Umbilical cord (tissue), 2 donors: ENCODE data around the gene DOCK2. TPM values are rescaled to one million over a fixed set of nuclear protein-coding genes. Genes with fewer than 3 reads are reported as not detected.

Experiments
- DNase-seq: peaks from one replicate; pipeline ENCODE4 v3.0.0-alpha.2; 2015; ENCODE audit warnings: low spot score
- total RNA-seq: library from RNA; depleted of rRNA; stranded (reverse); fragments of >200 nt; gene quantifications from one replicate; pipeline ENCODE4 v1.2.3, GENCODE V29; 2014; ENCODE audit warnings: low replicate concordance; ENCODE audit not compliant: insufficient read depth

DOCK2 gene
- total RNA-seq, 1 donor from 2014 or later = 72.5 TPM

DNA sequence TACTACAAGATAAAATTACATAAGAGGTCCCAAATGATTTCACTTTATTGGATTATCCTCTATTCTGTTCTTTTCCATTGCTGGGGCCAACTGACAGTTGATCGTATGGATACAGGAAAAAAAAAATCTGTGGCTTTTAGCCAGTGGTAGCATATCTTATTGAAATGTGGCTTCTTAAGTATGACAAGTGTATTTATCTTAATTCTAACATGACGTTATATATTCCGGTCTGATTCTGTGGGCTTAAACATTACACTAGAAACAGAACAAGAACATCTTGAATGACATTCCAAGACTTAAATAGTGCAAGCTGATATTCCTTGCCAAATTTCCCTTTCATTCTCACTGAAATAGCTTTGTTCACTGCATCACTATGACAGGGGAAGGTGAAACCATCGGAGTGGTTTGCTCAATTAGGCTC, 225.3 kb downstream of the DOCK2 start:
- peak; percentile 39 for DNase-seq

DNA sequence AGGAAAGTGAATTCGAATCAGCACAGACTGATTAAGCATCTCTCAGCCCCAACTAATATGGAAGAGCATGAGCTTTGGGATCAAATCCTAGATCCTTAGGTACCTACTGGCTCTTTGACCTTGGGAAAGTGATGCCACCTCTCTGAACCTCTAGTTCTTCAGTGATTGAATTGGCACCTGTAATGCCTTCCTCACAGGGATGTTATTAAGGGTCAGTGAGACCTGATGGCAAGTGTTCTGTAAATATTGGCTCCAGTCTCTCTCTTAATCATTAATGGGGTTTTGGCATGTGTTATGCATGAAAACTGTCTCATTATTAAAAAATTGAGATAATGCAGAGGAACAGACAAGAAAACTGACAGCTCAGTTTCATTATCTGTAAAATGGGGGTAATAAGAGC, 227.4 kb downstream of the DOCK2 start:
- no peak for DNase-seq

GRCh38 chr5:169867347-169867746, 230.3 kb downstream of the DOCK2 start:
- no peak for DNase-seq

DNA sequence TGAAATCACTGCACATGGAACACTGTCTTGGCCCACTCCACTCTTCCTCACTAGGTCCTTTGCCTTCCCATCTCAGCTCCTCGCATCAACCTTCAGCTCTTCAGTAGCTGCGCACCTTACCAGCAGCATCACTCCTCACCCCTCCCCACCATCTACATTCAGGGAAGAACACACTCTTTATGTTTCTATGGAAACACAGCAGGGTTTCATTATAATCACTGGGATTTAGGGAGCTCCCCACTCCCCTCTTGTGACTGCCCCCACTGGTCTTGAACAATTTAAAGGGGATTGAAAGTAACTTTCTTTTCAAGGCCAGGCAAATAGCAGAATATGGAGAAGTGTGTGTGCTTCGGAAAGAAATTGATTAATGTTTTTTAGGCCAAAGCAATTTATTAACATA, 232.0 kb downstream of the DOCK2 start:
- DNase-seq = no peak

- no peak for DNase-seq
Measured at GRCh38 chr5:169870211-169870610, 233.1 kb downstream of the DOCK2 start.

GRCh38 chr5:169871826-169872490, 234.9 kb downstream of the DOCK2 start:
- DNase-seq = no peak

DNA sequence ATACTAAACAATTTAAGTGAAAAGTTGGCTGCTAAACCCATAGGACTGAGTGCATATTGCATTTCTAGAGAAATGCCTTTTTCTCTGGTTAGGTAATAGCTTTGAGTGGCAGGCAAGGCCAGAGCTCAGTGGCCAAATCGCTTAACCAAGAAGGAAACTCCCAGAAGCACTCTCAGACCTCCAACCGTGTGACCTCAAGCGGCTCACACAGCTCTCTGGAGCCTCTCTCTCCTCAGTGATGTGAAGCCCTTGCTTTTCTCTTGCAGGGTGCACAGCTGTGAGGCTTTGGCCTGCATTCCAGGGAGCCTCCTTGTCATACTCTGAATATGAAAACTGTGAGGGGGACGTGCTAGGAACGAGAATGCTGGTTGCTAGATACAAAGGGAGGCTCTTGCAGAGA, 236.6 kb downstream of the DOCK2 start:
- DNase-seq = peak; percentile 62

DNA sequence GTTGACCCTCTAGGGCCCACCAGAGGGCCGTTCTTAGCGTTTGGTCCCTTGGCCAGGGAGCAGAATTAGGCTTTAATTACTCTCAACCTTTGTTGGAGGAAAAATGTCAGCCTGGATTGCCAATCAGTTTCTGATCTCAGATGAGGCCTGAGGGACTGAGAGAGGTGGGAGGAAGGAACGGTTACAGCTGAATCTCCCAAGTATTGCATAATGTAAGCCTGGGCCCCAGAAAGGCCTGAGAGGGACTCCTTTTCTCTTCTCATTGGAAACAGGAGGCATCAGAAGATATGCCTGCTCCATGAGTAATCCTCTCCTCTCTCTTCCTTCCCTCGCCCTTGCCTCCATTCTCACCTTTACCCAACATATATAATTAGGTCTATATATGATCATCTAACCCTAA, 237.5 kb downstream of the DOCK2 start:
- no peak for DNase-seq

DNA sequence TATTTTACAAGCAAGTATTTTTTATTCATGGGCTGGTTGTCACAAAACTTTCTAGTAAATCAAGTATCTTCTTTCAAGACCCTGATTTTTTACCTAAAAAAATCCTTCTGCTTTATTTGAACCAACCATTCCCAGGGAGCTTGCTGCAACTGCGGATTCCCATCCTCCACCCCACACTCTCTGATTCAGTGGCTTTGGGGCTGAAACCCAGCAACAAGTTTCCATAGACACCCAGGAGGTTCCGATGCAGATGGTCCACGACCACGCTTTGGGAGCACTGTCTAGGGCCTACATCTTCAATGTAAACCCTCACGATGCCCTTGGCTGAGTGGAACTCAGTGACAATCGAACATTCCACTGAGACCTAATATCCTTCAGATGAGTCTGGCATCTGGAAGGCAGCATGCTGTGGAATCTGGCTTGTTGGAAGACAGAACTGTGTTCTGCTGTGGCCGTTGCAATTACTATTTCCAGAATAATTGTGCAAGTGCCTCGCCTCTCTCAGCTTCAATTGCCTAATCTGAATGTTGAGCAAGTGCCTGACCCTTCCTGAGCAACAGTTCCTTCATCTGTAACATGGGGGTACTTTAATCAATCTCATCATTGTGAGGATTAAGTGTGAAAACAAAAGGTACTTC, 238.1 kb downstream of the DOCK2 start:
- DNase-seq = no peak

GRCh38 chr5:169875731-169876130, 238.7 kb downstream of the DOCK2 start:
- DNase-seq = no peak

- no peak for DNase-seq
Measured at GRCh38 chr5:169876386-169876785, 239.3 kb downstream of the DOCK2 start.

GRCh38 chr5:169880012-169880663, 243.1 kb downstream of the DOCK2 start:
- no peak for DNase-seq

DNA sequence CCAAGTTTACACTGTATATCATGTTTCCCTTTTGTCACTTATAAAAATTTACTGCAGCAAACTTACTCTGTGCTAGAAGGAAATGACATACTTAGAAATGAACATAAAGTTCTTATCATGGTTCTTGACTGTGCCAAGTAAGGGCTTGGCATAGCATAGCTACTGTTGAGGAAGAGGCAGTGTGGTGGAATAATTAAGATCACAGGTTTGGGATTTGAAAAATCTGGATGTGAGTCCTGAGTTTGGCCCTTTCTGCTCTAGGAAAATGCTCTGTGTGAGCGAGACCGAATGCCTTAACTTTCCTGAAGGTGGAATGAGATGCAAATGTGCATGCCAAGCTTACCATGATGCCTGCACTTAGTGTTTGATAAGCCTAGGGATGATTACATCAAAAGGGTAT, 243.7 kb downstream of the DOCK2 start:
- no peak for DNase-seq

GRCh38 chr5:169881702-169882303, 244.7 kb downstream of the DOCK2 start:
- no peak for DNase-seq

DNA sequence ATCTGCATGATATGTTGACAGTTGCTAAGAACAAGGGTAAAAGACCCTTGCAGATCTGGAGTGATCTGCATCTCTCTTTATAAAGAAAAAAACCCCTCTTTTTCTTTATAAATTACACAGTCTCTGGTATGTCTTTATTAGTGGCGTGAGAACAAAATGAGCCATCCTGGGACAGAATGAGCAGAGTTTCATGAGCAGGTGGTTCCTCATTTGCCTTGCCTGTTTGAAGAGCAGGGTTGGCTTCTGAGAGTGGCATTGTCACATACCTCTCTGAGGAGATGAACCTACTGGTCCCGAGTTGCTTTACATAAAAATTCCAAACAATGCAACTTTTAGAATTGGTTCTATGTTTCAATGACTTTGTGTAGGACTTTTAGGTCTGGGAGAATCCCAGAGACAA, 249.0 kb downstream of the DOCK2 start:
- DNase-seq = no peak

GRCh38 chr5:169886677-169887076, 249.6 kb downstream of the DOCK2 start:
- DNase-seq = no peak

DNA sequence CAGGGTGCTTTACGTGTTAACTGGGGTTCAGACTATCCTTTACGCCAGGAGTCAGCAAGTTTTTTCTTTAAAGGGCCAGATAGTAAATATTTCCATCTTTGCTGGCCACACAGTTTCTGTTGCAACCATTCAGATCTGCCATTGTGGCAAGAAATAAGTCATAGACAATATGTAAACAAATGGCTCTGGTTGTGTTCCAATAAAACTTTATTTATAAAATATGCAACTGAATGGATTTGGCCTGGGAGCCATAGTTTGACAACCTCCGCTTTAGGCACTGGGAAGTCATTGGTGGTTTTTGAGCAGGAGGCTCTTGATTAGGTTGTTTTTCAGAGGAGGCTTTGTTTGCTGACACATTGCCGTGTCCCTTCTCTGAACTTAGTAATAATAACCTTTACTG, 252.5 kb downstream of the DOCK2 start:
- no peak for DNase-seq

DNA sequence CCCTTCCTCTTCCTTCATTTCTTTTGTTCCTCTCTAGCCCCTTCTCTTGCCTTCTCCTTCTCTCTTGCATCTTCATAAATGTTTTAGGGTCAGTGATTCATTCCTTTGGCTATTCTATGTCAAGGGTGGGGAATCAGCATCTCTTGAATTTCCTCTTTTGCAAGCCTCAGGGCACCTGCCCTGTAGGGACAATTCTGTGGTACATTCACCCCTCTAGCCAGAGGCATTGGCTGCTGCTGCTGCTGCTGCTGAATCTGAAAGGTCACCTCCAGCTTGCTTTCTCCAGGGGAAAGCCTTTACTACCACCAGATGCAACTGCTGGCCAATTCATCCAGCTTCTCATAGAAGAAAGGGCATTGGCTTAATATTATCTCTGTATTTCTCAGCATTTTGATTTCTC, 255.9 kb downstream of the DOCK2 start:
- DNase-seq = no peak

DNA sequence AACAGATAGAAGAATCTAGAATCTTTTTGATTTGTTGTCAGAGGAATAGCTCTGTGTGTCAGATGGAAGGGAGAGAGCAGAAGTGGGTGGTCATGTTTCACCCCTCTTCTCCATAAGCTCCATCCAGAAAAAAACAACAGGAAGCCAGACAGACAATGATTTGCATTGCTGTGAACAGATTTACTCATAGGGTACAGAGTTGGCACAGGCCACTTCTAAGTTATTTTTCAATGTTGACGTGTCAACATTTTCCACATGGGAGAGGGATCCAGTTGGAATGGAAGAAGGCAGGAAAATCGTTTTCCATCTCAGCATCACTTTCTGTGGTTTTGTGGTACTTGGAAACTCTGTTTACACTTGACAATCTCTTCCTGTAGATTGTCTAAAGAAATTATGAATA, 256.5 kb downstream of the DOCK2 start:
- DNase-seq = no peak

DNA sequence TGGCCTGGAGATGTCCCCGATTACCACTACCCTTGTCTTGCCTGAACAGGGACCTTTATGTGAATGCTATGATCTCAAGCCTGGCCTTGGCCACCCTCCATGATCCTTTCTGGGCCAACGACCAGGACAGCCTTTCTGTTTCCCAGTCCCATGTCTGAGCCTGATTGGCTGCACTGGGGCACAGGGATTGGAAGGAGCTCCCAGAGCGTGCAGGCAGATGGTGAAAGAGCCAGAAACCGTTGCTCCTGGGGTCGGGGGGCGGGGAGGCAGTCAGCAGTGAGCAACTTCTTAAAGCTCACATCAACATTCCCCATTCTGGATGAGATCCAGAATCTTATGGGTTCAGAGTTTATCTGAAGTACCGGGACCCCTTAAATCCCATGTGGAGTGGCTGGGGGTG, 258.9 kb downstream of the DOCK2 start:
- peak; percentile 22 for DNase-seq

DNA sequence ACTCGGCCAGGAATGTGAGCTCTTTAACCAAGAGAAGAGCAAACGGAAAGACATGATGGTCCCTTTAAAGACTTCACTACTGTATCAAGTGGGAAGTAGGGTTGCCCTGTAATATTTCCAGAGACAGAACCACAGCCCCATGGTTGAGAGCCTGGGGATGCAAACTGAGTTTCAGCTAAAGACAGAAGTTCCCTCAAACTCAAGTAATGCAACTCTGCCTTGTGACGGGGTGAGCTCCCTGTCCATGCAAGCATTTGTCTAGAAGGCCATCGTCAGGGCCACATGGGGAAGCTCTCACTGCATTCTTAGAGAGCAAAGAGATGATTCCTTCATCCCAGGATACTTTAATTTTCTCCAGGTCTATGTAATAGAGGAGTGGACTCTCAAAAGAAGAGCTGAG, 260.4 kb downstream of the DOCK2 start:
- DNase-seq = no peak

GRCh38 chr5:169901896-169902295, 264.8 kb downstream of the DOCK2 start:
- DNase-seq = no peak

GRCh38 chr5:169904059-169904458, 267.0 kb downstream of the DOCK2 start:
- no peak for DNase-seq
